ENCODE data around the gene PRICKLE2.

DNA sequence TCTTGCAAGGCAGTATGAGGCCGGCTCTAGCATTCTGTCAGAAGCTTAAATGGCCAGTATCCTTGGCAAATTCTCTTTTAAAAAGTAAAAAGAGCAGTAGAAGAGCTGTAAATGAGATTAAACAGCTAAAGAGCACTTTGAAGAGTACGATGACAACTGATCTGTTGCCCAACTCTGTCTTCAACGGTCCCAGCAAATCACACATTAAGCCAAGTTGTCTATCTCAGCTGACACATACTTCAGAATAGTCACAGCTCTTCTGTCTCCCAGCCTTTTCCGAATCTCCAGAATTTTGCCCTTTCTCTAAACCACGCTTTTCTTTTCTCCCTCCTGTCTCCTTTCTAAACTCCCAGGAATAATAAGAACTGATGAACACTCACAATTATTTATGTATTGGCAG lies 51.7 kb downstream of the PRICKLE2 start:
- TF ChIP-seq POLR2A (IDR thresholded peaks at IDR 0.05) = no peak
- TF ChIP-seq, protein P1, sequence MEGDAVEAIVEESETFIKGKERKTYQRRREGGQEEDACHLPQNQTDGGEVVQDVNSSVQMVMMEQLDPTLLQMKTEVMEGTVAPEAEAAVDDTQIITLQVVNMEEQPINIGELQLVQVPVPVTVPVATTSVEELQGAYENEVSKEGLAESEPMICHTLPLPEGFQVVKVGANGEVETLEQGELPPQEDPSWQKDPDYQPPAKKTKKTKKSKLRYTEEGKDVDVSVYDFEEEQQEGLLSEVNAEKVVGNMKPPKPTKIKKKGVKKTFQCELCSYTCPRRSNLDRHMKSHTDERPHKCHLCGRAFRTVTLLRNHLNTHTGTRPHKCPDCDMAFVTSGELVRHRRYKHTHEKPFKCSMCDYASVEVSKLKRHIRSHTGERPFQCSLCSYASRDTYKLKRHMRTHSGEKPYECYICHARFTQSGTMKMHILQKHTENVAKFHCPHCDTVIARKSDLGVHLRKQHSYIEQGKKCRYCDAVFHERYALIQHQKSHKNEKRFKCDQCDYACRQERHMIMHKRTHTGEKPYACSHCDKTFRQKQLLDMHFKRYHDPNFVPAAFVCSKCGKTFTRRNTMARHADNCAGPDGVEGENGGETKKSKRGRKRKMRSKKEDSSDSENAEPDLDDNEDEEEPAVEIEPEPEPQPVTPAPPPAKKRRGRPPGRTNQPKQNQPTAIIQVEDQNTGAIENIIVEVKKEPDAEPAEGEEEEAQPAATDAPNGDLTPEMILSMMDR (IDR thresholded peaks at IDR 0.05) = no peak

Data from testis (tissue), 2 donors.